ENCODE measurements around the gene BCL2.

GRCh38 chr18:63307551-63308200, 11.9 kb downstream of the BCL2 start:
- no peak for TF ChIP-seq EZH2 (IDR thresholded peaks at IDR 0.05; ENCODE audit: borderline replicate concordance, low read depth, low read length, severe bottlenecking)
- TF ChIP-seq, protein P1, sequence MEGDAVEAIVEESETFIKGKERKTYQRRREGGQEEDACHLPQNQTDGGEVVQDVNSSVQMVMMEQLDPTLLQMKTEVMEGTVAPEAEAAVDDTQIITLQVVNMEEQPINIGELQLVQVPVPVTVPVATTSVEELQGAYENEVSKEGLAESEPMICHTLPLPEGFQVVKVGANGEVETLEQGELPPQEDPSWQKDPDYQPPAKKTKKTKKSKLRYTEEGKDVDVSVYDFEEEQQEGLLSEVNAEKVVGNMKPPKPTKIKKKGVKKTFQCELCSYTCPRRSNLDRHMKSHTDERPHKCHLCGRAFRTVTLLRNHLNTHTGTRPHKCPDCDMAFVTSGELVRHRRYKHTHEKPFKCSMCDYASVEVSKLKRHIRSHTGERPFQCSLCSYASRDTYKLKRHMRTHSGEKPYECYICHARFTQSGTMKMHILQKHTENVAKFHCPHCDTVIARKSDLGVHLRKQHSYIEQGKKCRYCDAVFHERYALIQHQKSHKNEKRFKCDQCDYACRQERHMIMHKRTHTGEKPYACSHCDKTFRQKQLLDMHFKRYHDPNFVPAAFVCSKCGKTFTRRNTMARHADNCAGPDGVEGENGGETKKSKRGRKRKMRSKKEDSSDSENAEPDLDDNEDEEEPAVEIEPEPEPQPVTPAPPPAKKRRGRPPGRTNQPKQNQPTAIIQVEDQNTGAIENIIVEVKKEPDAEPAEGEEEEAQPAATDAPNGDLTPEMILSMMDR (IDR thresholded peaks at IDR 0.05; ENCODE audit: borderline replicate concordance, extremely low read depth, low read length, poor library complexity, severe bottlenecking) = no peak
